Hematopoietic multipotent progenitor cell treated with erythropoietin and hydrocortisone succinate and interleukin-3 and kit ligand, for 4 days (in vitro differentiated cells): ENCODE data around the gene KATNB1.
A peak's percentile ranks its signal among the peaks of the same experiment; 100 is the strongest.
"Not testable (repeated sequence)": the region's sequence is repeated elsewhere in the genome, so short reads cannot be mapped to it uniquely, and the experiment has no call there.

ENCODE experiments used
- DNase-seq: peaks from one replicate; pipeline ENCODE4 v3.0.0-alpha.2; 2015

The KATNB1 gene

DNA sequence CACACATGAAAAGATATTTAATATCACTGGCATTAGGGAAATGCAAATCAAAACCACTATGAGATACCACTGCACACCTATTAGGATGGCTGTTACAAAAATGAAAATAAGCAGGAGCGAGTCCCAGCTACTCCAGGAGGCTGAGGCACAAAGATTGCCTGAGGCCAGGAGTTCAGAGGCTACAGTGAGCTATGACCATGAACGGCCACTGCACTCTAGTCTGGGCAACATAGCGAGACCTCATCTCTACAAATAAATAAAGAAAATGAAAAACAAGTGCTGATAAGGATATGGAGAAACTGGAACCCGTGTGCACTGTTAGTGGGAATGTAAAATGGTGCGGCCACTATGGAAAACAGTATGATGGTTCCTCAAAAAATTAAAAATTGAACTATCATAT, 43.1 kb downstream of the KATNB1 start:
- DNase-seq = no peak

DNA sequence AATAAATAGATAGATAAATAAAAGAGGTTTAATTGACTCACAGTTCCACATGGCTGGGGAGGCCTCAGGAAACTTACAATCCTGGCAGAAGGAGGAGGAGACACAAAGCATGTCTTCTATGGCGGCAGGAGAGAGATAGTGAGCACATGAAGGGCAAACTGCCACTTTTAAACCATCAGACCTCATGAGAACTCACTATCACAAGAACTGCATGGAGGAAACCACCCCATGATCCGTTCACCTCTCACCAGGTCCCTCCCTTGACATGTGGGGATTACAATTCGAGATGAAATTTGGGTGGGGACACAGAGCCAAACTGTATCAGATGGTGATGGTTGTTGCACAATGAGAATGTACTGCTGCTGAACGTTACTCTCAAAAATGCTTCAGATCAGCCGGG, 44.3 kb downstream of the KATNB1 start:
- DNase-seq = peak; percentile 41

GRCh38 chr16:57781349-57781740, 45.8 kb downstream of the KATNB1 start:
- no peak for DNase-seq

- no peak for DNase-seq
Observed at GRCh38 chr16:57781741-57782606, 46.4 kb downstream of the KATNB1 start.

- DNase-seq = not testable (repeated sequence)
Observed at GRCh38 chr16:57782607-57783055, 47.1 kb downstream of the KATNB1 start.

GRCh38 chr16:57783116-57783515, 47.5 kb downstream of the KATNB1 start:
- DNase-seq = no peak

GRCh38 chr16:57783883-57784282, 48.3 kb downstream of the KATNB1 start:
- DNase-seq = no peak

DNA sequence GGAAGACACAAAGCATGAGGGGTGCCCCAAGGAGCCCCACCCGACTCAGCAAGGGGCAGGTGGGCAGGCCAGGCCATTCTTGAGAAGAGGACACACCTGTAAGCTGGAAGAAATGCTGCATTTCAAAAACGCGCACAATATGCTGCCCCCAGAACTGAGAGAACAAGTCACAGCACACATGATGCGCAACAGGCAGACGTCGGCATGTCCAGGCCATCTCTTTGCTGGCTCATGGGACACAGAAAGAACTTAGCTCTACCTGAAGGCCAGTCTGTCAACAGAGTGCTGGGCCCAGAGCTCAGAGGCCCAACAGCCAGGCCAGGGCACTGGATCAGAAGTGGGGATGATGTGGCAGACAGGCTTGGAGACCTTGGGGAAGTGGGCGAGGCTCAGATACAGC, 48.8 kb downstream of the KATNB1 start:
- DNase-seq = no peak

DNA sequence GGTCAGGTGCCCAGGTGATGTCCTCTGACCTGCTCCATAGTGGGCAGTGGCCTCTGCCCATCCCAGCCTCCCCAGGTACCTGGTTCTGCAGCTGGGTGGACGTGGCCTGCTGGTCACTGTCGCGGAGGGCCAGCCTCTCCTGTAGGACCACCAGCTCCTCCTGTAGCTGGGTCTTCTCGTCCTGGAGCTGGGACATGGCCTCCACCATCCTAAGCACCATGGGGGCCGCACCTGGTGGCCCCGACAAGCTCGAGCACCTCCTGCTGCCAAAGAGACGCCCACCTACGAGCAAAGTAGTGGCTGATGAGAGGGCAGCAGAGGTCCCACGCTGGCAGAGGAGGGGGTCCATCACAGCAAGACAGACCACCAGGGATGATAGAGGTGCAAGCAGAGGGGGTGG, 49.8 kb downstream of the KATNB1 start:
- DNase-seq = no peak

- DNase-seq = no peak
Observed at GRCh38 chr16:57785924-57786323, 50.4 kb downstream of the KATNB1 start.

GRCh38 chr16:57786632-57787518, 51.3 kb downstream of the KATNB1 start:
- DNase-seq = no peak

GRCh38 chr16:57787519-57787905, 51.9 kb downstream of the KATNB1 start:
- DNase-seq = no peak

- no peak for DNase-seq
Observed at GRCh38 chr16:57788252-57788841, 52.8 kb downstream of the KATNB1 start.

GRCh38 chr16:57788951-57789350, 53.4 kb downstream of the KATNB1 start:
- DNase-seq = no peak

- DNase-seq = peak; percentile 59
Observed at GRCh38 chr16:57791195-57791892, 55.8 kb downstream of the KATNB1 start.

DNA sequence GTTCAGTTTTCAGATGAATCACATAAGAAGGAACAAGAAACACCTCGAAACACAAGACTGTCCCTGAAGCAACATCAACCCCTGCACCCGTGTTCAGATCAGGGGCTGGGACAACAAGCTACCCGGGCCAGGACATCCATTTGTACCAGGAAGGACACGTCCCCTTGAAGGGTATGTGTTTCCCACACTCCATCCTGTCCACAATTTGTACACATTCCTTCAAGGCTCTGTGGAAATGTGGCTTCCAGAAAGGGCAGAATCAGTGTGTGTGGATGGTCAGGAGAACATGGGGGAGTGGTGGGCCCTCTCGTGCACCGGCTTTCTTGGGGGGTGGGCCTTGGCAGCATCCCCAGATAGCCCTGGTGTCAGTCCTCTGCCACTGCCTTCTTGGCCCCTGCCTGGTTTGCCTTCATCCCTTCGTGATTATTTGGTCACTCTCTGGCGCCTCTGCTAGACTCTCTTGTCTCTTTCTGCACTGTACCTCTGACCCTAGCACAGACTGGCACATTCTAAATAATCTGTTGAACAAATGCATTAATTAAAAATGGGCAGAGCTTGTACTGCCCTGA, 56.4 kb downstream of the KATNB1 start:
- DNase-seq = no peak

GRCh38 chr16:57794849-57795430, 59.4 kb downstream of the KATNB1 start:
- DNase-seq = no peak

- peak; percentile 82 for DNase-seq
Observed at GRCh38 chr16:57795431-57795878, 59.9 kb downstream of the KATNB1 start.

GRCh38 chr16:57796014-57796413, 60.4 kb downstream of the KATNB1 start:
- DNase-seq = not testable (repeated sequence)

- DNase-seq = no peak
Observed at GRCh38 chr16:57797216-57797525, 61.6 kb downstream of the KATNB1 start.

GRCh38 chr16:57797526-57798266, 62.1 kb downstream of the KATNB1 start:
- peak; percentile 27 for DNase-seq
